Bronchial epithelial cell (primary cell): ENCODE measurements around the gene ABCB9. TPM values are rescaled to one million over a fixed set of nuclear protein-coding genes. Genes with fewer than 3 reads are reported as not detected.
"Not testable (repeated sequence)": the region's sequence is repeated elsewhere in the genome, so short reads cannot be mapped to it uniquely, and the experiment has no call there.

Experiments used
- DNase-seq: peaks from one replicate; pipeline ENCODE4 v3.0.0-alpha.2; 2010; ENCODE audit warnings: low read depth
- FAIRE-seq: peaks from 2 replicates; lab custom pipeline; 2011; peaks lifted over from hg19 to GRCh38; lab: Jason Lieb, UNC
- H3K27me3 ChIP-seq: 2 replicates; pipeline ENCODE4 v1.5.1; 2011; ENCODE audit warnings: low read length; ENCODE audit not compliant: control insufficient read depth, insufficient read depth
- H3K36me3 ChIP-seq: 2 replicates; pipeline ENCODE4 v1.5.1; 2011; ENCODE audit warnings: low read length; ENCODE audit not compliant: control insufficient read depth, insufficient read depth
- H3K4me3 ChIP-seq: 2 replicates; pipeline ENCODE4 v1.5.1; 2011; ENCODE audit warnings: mild to moderate bottlenecking, low read depth, low read length, control low read depth
- CTCF ChIP-seq: IDR thresholded peaks from 2 replicates; pipeline ENCODE4 v1.5.1; 2011; ENCODE audit warnings: mild to moderate bottlenecking, moderate library complexity, low read length, control low read depth, inconsistent platforms; ENCODE audit not compliant: insufficient read depth, severe bottlenecking
- total RNA-seq: library from RNA; depleted of rRNA; stranded (reverse); fragments of >200 nt; gene quantifications from 2 replicates; pipeline ENCODE4 v1.2.1, GENCODE V29; 2014

Gene ABCB9
- total RNA-seq, 1 donor from 2014 or later = 3.4 TPM

- no peak overlapping the region for H3K4me3 ChIP-seq
- H3K27me3 ChIP-seq = no peaks in the 10 kb centered on the region
- no peak for TF ChIP-seq CTCF
- DNase-seq (peak; percentile 46), FAIRE-seq (no peak)
- no peaks in the 10 kb centered on the region for H3K36me3 ChIP-seq
Observed at GRCh38 chr12:122944605-122945592, 21.4 kb downstream of the ABCB9 start.

- FAIRE-seq = no peak
- Histone ChIP-seq H3K27me3 (no peaks in the 10 kb centered on the region), H3K4me3 (no peak overlapping the region), H3K36me3 (no peaks in the 10 kb centered on the region)
- no peak for DNase-seq
- TF ChIP-seq CTCF = no peak
Observed at GRCh38 chr12:122943196-122943595, 23.1 kb downstream of the ABCB9 start.

- Histone ChIP-seq H3K4me3 (no peak overlapping the region), H3K27me3 (no peaks in the 10 kb centered on the region), H3K36me3 (no peaks in the 10 kb centered on the region)
- DNase-seq (no peak), FAIRE-seq (no peak)
- no peak for TF ChIP-seq CTCF
Observed at GRCh38 chr12:122942637-122943036, 23.6 kb downstream of the ABCB9 start.

GRCh38 chr12:122941351-122941750, 24.9 kb downstream of the ABCB9 start:
- not testable (repeated sequence) for DNase-seq, H3K27me3 ChIP-seq, FAIRE-seq, H3K36me3 ChIP-seq, H3K4me3 ChIP-seq

- Histone ChIP-seq H3K27me3 (no peaks in the 10 kb centered on the region), H3K4me3 (no peak overlapping the region), H3K36me3 (no peaks in the 10 kb centered on the region)
- DNase-seq (no peak), FAIRE-seq (no peak)
- no peak for TF ChIP-seq CTCF
Observed at GRCh38 chr12:122939125-122939524, 27.1 kb downstream of the ABCB9 start.

- TF ChIP-seq CTCF = no peak
- no peaks in the 10 kb centered on the region for H3K27me3 ChIP-seq
- no peak overlapping the region for H3K4me3 ChIP-seq
- DNase-seq = no peak
- FAIRE-seq = no peak
- no peaks in the 10 kb centered on the region for H3K36me3 ChIP-seq
Observed at GRCh38 chr12:122937622-122938091, 28.6 kb downstream of the ABCB9 start.
